A673 (cell line): ENCODE measurements around the gene CNIH2.

Experiments used
- EZH2 ChIP-seq: fragments of 200-600 bp; sonication (generic); IDR thresholded peaks from 2 replicates; pipeline ENCODE4 v1.6.1; 2017; ENCODE audit warnings: borderline replicate concordance, low read depth, mild to moderate bottlenecking, mixed read lengths, antibody characterized with exemption, low read length; ENCODE audit not compliant: poor library complexity, severe bottlenecking
- TF ChIP-seq, protein P1 (sequence below): fragments of 300-800, 200-600 bp; sonication (generic); conservative IDR thresholded peaks from 2 replicates; pipeline ENCODE4 v1.5.1; 2017; ENCODE audit warnings: low read depth, mild to moderate bottlenecking, antibody characterized with exemption, low read length, moderate library complexity, mixed read lengths

- TF ChIP-seq, protein P1, sequence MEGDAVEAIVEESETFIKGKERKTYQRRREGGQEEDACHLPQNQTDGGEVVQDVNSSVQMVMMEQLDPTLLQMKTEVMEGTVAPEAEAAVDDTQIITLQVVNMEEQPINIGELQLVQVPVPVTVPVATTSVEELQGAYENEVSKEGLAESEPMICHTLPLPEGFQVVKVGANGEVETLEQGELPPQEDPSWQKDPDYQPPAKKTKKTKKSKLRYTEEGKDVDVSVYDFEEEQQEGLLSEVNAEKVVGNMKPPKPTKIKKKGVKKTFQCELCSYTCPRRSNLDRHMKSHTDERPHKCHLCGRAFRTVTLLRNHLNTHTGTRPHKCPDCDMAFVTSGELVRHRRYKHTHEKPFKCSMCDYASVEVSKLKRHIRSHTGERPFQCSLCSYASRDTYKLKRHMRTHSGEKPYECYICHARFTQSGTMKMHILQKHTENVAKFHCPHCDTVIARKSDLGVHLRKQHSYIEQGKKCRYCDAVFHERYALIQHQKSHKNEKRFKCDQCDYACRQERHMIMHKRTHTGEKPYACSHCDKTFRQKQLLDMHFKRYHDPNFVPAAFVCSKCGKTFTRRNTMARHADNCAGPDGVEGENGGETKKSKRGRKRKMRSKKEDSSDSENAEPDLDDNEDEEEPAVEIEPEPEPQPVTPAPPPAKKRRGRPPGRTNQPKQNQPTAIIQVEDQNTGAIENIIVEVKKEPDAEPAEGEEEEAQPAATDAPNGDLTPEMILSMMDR: no peak
- TF ChIP-seq EZH2: no peak
These were observed 47.8 kb upstream of the CNIH2 start for GRCh38 chr11:66230156-66230555.
